ENCODE measurements around the gene SPINK5.

The SPINK5 gene

DNA sequence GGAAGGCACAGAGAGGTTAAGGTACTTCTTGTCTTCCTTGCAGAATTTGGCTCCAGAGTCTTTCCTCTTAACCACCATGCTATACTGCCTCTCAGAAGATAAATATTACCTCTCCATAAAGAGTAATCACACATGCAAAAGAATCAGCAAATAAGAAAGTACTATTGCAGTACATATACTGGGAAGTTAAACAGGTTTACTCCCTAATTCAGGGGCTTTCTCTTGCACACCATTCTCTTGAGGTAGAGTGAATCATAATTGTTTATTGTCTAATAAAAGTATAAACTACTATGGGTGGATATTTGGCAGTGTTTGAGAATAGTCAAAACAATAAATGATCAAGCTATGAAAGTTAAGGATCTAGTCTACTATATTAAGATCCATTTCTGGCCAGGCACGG, 40.4 kb downstream of the SPINK5 start:
- no peak for FAIRE-seq

DNA sequence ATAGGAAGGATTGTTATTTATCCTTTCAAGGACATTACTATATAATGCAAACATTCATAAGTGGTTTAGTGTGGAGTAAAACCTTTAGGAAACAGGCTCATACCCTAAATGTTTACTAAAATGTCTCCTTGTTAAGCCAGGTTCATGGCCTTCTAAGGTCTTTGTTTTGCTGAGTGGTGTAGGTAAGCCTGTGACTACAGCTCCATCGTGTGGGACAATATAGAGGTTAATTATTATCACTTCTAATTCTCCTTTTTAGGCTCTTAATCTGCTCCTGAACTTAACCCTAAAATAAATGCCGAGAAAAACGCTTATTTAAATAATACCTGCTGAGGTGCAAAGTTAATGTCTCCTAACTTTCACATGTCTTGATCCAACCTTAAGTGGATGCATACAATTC, 43.8 kb downstream of the SPINK5 start:
- no peak for FAIRE-seq

DNA sequence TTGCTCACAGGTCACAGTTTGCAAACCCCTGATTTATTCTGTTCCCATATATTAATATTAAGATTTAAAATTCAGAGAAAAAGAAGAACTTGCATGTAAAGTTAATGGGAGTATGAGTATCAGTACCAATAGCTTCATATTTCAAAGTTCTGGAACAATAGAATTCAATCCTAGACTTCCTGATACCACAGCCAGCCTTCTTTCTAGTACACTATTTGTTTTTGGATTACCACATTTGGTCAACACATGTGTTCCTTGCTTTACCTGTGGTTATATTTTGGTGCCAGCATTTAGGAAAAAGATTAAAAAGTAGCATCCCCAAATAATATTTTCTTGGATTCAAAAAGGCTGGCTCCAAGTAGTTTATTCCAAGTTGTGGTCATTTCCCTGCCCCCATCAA, 49.5 kb downstream of the SPINK5 start:
- FAIRE-seq = no peak

DNA sequence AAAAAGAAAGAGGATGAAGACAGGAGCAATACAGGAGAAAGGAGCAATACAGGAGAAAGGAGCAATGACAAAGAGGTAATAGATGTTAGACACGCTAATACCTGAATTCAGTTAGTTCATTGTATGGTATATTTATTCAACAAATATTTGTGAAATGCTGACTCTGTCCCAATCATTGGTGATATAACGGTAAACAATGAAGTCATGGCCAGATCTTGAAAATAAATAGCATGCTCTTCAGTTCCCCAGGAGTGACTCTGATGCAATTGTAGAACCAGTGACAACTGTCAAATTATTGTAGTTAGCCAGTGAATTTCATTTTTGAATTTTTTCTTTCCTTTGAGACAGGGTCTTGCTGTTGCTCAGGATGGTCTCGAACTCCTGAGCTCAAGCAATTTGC, 56.5 kb downstream of the SPINK5 start:
- FAIRE-seq = no peak

DNA sequence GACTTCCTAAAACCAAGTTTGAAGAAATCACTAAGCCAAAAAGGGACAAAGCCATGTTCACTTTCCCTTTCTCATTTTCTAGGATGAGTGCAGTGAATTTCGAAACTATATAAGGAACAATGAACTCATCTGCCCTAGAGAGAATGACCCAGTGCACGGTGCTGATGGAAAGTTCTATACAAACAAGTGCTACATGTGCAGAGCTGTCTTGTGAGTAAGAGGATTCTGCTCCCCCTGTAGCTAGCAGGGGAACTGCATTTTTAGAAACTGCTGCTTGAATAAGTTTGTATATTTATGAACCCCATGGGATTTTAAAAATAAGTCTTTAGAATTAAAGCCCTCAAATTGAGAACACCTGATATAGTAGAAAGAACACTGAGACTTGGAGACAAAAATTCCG, 61.9 kb downstream of the SPINK5 start:
- no peak for FAIRE-seq

DNA sequence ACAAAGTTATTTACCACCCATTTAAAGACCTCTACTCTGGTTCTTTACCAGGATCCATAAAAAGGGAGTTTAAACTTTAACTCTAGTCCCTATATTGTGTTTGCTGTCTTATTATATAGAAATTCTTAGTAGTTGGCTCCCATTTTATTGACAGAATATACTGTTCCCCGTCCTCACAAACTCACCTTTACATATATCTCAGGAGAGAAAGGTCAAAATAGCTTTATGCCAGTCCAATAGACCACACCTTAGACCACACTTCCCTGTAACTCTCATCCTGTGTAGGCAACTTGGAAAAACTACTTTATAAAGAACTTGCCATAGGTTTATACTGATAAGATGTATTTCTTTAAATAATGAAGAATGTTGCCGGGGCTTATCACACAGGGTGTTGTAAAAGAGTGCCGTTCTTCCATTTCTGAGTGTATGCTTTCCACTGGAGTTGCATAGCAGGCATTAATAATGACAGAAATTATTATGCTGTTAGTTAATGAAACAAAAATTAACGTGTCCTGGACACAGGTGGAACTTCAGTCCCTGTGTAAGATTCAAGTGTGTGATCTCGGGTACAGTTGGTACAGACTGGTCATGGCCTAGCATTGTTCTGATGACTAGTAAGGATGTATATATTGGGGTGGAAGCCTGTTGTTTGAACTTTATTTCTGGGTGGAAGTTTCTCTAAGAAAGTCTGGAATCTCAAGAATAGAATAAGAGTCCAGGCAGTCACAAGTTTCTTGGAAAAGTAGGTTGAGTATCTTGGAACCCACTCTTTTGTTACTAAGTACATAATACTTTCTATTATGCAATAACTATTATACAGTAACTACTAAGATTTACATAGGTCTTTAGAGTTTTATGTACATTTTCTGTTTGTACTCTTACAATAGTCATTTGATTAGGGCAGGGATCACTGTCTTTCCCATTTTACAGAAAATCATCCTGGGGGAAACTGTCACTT, 71.6 kb downstream of the SPINK5 start:
- no peak for FAIRE-seq

DNA sequence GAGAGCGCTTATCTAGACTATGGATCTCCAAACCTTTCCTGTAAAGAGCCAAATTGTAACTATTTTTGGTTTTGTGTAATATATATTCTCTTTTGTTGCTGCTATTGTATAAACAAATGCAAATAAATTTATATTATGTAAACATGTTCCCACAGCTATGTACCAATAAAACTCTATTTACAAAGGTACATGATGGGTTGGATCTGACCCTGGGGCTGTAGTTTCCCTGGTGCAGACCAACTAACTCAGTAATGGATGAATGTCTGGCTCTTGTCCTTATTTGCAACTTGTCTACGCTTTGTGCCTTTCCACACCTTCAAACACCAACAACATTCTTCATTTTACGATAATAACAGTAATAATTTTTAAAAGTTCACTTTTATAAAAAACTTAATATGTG, 77.1 kb downstream of the SPINK5 start:
- FAIRE-seq = no peak

DNA sequence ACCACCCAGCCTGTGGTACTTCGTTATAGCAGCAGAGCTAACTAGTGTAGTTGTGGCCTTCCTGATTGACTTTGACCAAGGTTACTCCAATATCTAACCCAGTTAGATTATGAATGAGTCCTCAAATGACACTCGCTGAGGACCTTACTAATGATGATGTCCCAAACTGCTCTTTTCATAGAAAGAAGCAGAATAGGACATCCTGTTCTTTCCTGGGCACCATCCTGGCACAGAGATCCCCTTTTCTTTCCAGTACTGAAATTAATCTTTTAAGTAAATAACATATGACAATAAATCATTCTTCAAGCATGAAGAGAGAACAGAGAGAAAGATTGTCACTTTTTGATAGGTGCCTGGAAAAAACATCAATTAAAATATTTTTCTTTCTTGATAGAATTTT, 77.9 kb downstream of the SPINK5 start:
- no peak for FAIRE-seq

DNA sequence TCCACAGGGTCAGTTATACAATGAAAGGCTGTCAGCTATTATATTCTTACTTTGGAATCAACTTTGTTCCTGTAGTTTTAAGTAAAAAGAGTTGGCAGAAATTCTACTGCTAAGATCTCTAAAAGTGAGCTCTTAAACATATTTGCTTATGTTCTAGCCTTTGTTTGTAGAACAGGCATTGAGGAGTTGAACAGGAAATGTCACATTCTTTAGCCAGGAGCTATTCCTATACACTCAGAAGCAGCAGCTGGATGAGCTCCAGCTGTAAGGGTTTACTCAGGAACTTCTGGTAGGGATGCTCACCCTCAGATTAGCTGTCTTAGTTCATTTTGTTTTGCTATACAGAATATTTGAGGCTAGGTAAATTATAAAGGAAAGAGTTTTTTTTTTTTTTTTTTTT, 82.1 kb downstream of the SPINK5 start:
- no peak for FAIRE-seq

DNA sequence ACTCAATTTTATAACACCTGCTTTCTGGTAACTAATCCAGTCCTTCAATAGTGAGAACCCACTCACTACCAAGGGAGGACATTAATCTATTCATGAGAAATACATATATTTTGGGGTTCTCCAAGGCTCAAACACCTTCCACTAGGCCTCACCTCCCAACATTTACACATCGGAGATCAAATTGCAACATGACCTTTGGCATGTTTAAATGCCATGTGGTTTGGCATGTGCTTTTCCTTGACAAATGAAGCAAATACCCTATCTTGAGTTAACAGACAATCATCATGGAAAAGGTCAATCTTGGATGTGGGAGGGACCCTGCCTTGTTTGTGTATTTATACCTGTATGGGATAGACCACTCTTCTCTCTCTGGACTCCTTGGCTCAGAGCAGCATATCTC, 82.7 kb downstream of the SPINK5 start:
- FAIRE-seq = no peak

DNA sequence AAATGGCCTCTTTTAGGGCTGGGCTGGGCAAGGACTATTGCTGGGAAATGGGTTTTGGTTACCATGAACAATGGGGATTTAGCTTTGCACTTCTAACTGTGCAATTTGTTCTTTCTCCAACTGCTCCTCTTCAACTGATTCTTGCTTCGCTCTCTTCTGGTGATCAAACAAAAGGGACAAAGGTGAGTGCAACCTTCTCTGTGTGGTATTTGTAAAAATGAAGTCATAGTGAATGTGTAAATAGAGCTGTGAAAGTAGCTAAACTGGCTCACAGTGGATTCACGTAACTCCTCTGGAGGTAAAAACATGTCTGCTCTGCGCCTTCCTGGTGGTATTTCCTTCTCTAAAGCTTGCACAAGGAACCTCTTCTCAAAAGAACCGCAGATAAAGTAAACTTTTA, 83.6 kb downstream of the SPINK5 start:
- FAIRE-seq = no peak

DNA sequence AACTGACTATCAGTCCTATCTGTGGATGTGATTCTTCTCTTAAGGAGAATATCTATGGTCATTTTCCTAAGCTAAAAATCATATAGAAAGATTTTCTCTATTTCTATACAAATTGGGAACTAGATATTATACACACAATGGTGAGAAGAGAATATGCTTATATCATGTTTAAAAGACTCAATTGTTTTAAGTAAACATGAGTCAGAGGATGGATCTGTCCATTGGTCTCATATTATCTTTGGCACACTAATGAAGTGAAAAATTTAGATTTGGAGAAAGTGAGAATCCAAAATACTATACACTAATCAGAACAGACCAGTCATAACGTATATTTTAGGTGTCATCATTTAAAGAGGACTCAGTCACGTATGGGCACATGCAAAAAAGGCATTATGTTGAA, 88.1 kb downstream of the SPINK5 start:
- no peak for FAIRE-seq

DNA sequence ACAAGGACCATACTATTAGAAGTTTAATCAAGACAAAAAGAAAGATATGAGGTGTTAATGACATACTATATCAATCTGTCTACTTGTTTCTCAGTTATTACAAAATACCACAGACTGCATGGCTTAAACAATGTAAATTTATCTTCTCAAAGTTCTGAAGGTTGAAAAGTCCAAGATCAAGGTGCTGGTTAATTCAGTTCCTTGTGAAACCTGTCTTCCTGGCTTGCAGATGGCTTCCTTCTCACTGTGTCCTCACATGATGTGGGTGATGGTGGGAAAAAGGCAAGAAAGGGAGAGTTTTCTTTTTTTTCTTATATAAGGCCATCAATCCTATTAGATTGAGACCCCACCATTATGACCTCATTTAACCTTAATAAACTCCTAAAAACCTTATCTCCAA, 89.0 kb downstream of the SPINK5 start:
- no peak for FAIRE-seq

DNA sequence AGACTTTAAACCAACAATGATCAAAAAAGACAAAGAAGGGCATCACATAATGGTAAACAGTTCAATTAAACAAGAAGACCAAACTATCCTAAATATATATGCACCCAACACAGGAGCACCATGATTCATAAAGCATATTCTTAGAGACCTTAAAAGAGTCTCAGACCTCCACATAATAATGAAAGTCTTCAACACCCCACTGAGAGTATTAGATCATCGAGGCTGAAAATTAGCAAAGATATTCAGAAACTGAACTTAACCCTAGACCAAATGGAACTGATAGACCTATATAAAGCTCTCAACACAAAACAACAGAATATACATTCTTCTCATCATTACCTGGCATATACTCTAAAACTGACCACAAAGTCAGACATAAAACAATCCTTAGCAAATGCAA, 92.8 kb downstream of the SPINK5 start:
- no peak for FAIRE-seq

DNA sequence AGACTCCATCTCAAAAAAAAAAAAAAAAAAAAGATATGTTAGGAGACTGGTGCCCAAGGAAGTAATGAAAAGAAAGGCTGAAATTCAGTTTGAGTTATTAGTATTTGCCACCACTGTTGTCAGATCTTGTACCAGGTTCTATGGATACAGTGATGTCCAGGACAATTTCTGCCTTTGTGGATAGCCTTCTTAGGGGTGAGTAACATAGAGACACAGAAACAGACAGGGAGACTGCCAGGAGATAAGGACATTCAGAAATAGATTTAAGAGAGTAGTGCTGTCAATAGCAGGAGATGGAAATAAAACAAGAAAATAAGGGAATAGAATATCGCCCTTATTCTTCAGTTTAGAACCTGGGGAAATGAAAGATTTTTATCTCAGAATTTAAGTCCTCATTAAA, 98.3 kb downstream of the SPINK5 start:
- no peak for FAIRE-seq

DNA sequence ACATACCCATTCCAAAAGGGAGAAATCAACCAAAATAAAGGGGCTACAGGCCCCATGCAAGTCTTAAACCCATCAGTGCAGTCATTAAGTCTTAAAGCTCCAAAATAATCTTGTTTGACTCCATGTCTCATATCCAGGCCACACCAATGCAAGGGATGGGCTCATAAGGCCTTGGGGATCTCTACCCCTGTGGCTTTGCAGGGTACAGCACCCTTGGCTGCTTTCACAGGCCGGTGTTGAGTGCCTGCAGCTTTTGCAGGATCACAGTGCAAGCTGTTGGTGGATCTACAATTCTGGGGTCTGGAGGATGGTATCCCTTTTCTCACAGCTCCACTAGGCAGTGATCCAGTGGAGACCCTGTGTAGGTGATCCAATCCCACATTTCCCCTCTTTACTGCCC, 99.6 kb downstream of the SPINK5 start:
- no peak for FAIRE-seq

DNA sequence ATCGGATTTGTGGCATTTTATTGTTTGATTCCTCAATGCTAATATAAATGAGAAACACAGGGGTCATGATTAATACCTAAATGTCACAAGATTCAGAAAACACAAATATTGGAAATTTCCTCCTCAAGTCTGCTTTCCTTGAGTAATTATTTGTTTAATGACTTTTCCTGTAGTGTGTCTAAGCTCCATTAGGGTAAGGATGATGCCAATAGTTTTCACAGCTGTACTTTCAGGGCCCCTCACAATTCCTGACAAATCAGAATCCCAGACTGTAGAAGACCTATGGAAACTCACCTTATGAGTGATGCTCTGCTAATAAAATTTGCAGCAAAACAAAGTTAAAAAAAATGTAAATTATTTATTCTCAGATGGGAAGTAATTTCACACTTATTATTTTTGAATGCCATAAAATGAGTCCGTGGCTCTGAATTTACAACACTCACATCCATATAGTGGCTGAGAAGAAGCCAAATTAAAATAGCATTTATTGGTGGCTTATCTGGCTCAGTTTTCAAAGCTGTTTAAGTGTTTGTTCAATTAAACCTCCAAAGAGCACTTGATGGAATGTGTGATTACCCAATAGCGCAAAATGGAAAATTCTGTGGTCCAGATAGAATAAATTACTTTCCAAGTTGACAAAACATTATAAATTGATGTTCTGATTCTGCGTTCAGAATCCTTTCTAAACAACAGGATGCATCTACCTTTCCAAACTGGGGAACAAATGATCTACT, 102.9 kb downstream of the SPINK5 start:
- FAIRE-seq = no peak

DNA sequence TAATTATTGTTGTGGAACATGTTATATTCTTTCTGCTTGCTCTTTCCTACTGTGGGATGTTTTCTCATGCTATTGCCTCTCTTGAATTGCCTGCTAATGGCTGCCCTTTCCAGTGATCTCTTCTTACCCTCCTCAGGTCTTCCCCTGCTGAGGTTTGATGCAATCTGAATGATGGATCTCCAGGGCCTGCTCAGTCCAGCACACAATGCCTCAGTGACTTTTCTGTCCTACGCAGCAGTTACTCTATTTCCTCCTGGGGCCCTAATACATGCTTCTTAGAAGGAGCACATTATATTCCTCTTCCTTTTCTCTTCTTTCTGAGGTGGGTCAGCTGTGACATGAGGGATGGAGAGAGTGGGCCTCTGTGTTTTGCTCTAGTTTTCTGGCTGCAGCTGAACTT, 104.5 kb downstream of the SPINK5 start, which contains the start of gene SPINK14:
Gene SPINK14 (plus strand): TSS at position 301 of the 400 bp plus-strand sequence. CDS start 1,187 bp downstream, outside the sequence.
- FAIRE-seq = no peak

DNA sequence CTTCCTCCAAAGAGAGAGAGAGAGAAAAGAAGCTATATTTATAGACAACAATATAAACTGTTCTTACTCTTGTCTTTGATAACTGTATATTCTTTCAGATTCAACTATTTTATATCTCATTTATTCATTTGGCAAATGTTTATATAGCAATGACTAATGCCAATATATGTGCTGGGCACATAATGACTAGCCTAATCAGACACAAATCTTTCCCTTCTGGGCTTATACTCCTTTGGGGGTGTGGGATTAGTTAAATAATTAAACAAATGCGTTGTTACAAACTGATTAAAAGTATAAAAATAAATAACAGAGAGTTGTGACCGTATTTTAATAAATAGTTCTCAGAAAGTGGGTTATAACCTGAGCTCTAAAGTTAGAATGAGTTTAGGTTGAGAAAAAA, 108.6 kb downstream of the SPINK5 start:
- FAIRE-seq = no peak

DNA sequence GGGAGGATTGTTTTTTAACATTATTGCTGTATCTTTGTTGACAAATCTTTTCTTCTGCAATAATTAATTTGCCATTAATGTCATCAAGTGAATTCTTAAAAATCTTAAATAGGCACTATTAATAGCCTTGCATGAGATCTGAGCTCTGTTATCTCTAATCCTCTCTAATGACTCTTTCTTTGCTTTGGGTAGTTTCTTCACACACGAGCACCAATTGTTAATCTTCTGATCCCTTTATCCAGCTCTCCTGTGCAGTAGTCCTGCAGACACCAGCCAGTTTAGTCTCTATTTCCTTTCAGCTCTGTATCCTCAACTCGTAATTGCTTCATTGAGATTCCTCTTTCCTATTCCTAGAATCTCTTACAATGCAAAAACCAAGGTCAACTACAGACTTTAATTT, 112.7 kb downstream of the SPINK5 start:
- FAIRE-seq = no peak

DNA sequence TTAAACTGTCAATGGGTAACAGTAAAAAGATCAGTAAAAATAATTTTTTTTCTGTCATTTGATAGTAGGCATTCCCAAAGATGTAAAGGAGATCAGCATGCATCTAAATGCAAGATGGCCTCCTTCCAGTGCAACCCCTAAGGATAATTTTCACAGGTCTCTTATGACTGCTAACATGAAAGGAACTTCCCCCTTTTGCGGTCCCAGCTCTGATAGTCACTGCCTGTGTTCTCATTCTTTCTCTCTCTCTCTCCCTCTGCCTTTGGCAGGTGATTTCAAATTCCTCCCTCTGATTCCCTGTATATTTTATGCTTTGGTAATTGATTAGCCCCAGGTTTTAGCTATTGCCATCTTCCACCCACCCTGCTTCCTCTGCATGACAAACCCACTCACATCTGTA, 113.4 kb downstream of the SPINK5 start:
- no peak for FAIRE-seq

DNA sequence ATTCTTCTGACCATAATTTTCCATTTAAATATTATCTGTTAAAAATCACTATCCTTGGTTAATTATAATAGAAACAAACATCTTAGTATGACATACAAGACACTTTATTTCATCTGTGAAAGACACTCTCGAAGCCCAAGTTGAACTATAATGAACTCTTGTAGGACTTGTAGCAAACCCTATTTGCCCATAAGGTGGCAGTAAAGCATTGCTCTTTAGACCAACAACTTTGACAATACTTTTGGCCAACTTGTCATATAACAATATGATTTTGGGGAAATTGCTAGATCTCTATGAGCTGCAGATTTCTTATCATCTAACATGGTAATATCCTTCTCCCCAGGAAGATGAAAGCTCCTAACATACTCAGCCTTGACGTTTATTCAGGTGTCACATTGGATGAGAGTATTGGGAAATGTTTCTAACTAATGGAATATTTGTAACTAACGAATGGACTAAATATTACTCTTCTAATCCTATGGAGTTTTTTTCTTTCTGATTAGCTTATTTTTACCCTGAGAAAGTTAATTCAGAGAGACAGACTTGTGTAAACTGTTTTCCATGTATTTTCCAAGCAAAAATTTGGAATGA, 115.5 kb downstream of the SPINK5 start:
- FAIRE-seq = peak; percentile 78

DNA sequence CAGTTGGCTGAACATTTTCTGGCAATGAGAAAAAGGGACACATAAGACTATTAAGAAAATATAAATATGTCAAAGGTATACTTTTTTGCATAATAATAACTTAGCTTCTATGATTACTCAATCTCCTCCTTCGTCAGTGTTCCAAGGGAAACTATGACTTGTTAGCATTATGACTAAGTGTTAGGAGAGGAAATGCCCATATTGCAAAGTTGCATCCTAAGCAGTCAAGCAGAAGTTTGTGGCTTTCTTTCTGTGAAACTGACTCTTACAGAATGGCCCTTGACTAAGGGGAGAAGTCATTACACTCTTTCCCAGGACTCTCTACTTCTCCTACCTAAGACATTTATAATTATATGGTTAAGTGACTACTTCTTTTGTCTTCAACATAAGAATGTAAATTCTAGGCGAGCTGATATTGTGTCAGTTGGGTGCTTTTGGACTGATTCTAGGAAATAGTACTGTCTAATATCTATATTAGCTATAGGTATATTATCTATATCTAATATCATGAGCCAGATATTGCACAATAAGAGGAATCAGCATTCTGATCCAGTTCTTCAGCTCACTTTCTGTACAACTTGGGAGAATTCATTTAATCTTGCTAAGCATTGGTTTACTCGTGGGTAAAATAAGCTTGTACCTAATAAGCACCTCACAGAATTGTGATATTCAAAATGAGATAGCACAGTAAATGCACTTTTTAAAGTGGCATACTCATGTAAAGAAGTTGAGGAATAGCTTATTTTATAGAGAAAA, 122.6 kb downstream of the SPINK5 start:
- no peak for FAIRE-seq
